HG03045 (cell line): ENCODE data around the gene NDUFB2.
"Not testable (repeated sequence)": the region's sequence is repeated elsewhere in the genome, so short reads cannot be mapped to it uniquely, and the experiment has no call there.

ENCODE experiments used
- ATAC-seq: cut with Tn5 transposase; IDR thresholded peaks from one replicate; pipeline ENCODE4 v1.9.1; 2021; ENCODE audit warnings: mild to moderate bottlenecking, moderate library complexity; ENCODE audit not compliant: unreplicated experiment

Gene NDUFB2

GRCh38 chr7:140689199-140690152 is 7.0 kb upstream of the NDUFB2 start:
- no peak for ATAC-seq

GRCh38 chr7:140691376-140692045 is 5.0 kb upstream of the NDUFB2 start:
- no peak for ATAC-seq

- not testable (repeated sequence) for ATAC-seq
Observed at GRCh38 chr7:140693849-140694248, 2.7 kb upstream of the NDUFB2 start.

GRCh38 chr7:140694592-140694991 is 1.9 kb upstream of the NDUFB2 start:
- ATAC-seq = no peak

GRCh38 chr7:140695381-140695780 is 1.1 kb upstream of the NDUFB2 start:
- no peak for ATAC-seq

GRCh38 chr7:140696024-140696679 is 356 bp upstream of the NDUFB2 start:
- ATAC-seq = no peak

- ATAC-seq = no peak
Observed at GRCh38 chr7:140697447-140698143, 1.1 kb downstream of the NDUFB2 start.

- no peak for ATAC-seq
Observed at GRCh38 chr7:140698477-140698876, 2.0 kb downstream of the NDUFB2 start.

GRCh38 chr7:140702774-140703173 is 6.3 kb downstream of the NDUFB2 start:
- ATAC-seq = no peak

- ATAC-seq = no peak
Observed at GRCh38 chr7:140704205-140704604, 7.7 kb downstream of the NDUFB2 start.

GRCh38 chr7:140707132-140707531 is 10.6 kb downstream of the NDUFB2 start:
- no peak for ATAC-seq

GRCh38 chr7:140708764-140709163 is 12.3 kb downstream of the NDUFB2 start:
- not testable (repeated sequence) for ATAC-seq

- not testable (repeated sequence) for ATAC-seq
Observed at GRCh38 chr7:140712392-140712791, 15.9 kb downstream of the NDUFB2 start.

- no peak for ATAC-seq
Observed at GRCh38 chr7:140714331-140715040, 18.0 kb downstream of the NDUFB2 start.

- no peak for ATAC-seq
Observed at GRCh38 chr7:140719721-140720120, 23.2 kb downstream of the NDUFB2 start.

GRCh38 chr7:140722254-140722653 is 25.7 kb downstream of the NDUFB2 start:
- no peak for ATAC-seq

- no peak for ATAC-seq
Observed at GRCh38 chr7:140723006-140723405, 26.5 kb downstream of the NDUFB2 start.

- ATAC-seq = no peak
Observed at GRCh38 chr7:140723574-140723973, 27.1 kb downstream of the NDUFB2 start.

- no peak for ATAC-seq
Observed at GRCh38 chr7:140724706-140725105, 28.2 kb downstream of the NDUFB2 start.

- no peak for ATAC-seq
Observed at GRCh38 chr7:140726281-140726680, 29.8 kb downstream of the NDUFB2 start.
